ENCODE data around the gene TLR10. TPM values are rescaled to one million over a fixed set of nuclear protein-coding genes. Genes with fewer than 3 reads are reported as not detected.

The TLR10 gene, protein sequence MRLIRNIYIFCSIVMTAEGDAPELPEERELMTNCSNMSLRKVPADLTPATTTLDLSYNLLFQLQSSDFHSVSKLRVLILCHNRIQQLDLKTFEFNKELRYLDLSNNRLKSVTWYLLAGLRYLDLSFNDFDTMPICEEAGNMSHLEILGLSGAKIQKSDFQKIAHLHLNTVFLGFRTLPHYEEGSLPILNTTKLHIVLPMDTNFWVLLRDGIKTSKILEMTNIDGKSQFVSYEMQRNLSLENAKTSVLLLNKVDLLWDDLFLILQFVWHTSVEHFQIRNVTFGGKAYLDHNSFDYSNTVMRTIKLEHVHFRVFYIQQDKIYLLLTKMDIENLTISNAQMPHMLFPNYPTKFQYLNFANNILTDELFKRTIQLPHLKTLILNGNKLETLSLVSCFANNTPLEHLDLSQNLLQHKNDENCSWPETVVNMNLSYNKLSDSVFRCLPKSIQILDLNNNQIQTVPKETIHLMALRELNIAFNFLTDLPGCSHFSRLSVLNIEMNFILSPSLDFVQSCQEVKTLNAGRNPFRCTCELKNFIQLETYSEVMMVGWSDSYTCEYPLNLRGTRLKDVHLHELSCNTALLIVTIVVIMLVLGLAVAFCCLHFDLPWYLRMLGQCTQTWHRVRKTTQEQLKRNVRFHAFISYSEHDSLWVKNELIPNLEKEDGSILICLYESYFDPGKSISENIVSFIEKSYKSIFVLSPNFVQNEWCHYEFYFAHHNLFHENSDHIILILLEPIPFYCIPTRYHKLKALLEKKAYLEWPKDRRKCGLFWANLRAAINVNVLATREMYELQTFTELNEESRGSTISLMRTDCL
- total RNA-seq: not detected in 2 replicates
- long read RNA-seq: 0 reads

DNA sequence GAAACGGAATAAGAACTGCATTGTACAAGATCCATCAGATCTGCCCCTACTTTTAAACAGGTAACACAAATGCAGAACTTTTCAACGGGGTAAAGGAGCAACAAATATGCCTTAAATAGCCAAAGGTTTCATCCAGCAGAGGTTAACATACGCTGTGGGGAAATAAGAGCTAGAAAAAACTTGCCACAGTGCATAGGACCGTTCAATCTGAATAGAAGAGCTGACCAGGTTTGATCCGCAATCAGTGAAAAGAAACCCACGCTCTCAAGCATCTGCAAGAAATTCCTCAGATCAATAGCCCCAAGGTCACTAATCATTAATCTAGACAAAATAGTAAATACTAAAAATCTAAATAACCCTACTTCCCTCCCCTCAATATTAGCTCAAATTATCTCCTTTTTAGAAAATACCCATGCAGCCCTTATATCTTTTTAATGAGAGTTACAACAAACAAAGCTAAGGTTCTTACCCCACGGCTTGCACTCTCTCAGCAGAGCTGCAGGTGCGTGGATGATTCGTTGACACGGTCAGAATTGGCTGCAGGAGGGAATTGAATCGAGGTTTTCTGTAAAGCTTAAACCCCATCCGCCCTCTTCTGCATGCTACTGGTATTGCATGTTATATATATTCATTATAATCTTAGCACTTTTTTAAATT lies at the start of gene TLR10:
TSS of gene TLR10 (minus strand) at position 539 of the 657 bp plus-strand sequence. CDS start 7,400 bp downstream, outside the sequence.
- Mint-ChIP-seq H3K27me3 (ENCODE audit: low read depth) (no peaks in the 10 kb centered on the region), H3K4me3 (no peak within 1 kb of the TSS), H3K36me3 (ENCODE audit: low read depth) (no peaks in the 10 kb centered on the region), H3K27ac (ENCODE audit: unreplicated experiment) (no peak within 1 kb of the TSS), H3K4me1 (peaks cover 3% of the 10 kb centered on the region), H3K9me3 (no peaks in the 10 kb centered on the region)
- TF ChIP-seq, protein P1, sequence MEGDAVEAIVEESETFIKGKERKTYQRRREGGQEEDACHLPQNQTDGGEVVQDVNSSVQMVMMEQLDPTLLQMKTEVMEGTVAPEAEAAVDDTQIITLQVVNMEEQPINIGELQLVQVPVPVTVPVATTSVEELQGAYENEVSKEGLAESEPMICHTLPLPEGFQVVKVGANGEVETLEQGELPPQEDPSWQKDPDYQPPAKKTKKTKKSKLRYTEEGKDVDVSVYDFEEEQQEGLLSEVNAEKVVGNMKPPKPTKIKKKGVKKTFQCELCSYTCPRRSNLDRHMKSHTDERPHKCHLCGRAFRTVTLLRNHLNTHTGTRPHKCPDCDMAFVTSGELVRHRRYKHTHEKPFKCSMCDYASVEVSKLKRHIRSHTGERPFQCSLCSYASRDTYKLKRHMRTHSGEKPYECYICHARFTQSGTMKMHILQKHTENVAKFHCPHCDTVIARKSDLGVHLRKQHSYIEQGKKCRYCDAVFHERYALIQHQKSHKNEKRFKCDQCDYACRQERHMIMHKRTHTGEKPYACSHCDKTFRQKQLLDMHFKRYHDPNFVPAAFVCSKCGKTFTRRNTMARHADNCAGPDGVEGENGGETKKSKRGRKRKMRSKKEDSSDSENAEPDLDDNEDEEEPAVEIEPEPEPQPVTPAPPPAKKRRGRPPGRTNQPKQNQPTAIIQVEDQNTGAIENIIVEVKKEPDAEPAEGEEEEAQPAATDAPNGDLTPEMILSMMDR (conservative IDR thresholded peaks at IDR 0.05): peak; percentile 83
- peak; percentile 36 for DNase-seq (ENCODE audit: low read depth, low spot score)

DNA sequence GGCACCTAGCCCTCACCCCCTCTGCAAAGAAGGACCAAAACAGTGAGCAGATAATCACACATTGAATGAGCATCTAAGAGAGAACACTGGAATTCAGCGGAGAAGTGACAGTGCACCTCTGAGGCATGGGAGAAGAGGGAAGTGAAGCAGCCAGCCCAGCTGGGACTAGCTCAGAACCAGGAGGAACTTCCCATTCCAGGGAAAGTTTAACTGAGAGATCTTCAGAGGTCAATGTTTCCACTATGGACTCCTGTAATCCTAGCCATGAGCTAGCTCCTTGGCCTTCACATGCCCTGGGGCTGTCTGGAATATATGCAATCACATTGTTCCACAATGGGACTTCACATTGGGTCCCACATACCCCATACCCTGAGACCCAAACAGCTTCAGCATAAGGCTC lies 49.4 kb upstream of the TLR10 start:
- Mint-ChIP-seq H3K36me3 (ENCODE audit: low read depth) (peaks cover 5% of the 10 kb centered on the region), H3K9me3 (peaks cover 17% of the 10 kb centered on the region), H3K4me3 (no peak overlapping the region), H3K27me3 (ENCODE audit: low read depth) (no peaks in the 10 kb centered on the region), H3K4me1 (no peaks in the 10 kb centered on the region), H3K27ac (ENCODE audit: unreplicated experiment) (no peak overlapping the region)
- DNase-seq (ENCODE audit: low read depth, low spot score): no peak
- TF ChIP-seq, protein P1 (conservative IDR thresholded peaks at IDR 0.05): no peak

DNA sequence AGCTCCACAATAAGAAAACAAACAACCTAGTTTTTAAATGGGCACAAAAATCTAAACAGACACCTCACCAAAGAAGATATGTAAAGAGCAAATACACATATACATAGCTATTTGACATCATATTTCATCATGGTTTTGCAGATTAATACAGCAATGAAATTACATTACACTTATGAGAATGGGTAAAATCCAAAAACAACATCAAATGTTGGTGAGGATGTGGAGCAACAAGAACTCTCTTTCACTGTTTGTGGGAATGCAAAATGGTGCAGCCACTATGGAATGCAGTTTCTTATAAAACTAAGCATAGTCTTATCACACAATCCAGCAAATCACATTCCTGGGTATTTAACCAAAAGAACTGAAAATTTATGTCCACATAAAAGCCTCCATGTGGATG lies 48.9 kb upstream of the TLR10 start:
- H3K9me3 Mint-ChIP-seq: peaks cover 19% of the 10 kb centered on the region
- H3K27ac Mint-ChIP-seq (ENCODE audit: unreplicated experiment): no peak overlapping the region
- DNase-seq (ENCODE audit: low read depth, low spot score): no peak
- TF ChIP-seq, protein P1 (conservative IDR thresholded peaks at IDR 0.05): no peak
- H3K4me1 Mint-ChIP-seq: no peaks in the 10 kb centered on the region
- H3K36me3 Mint-ChIP-seq (ENCODE audit: low read depth): peaks cover 5% of the 10 kb centered on the region
- no peaks in the 10 kb centered on the region for H3K27me3 Mint-ChIP-seq (ENCODE audit: low read depth)
- H3K4me3 Mint-ChIP-seq: no peak overlapping the region

DNA sequence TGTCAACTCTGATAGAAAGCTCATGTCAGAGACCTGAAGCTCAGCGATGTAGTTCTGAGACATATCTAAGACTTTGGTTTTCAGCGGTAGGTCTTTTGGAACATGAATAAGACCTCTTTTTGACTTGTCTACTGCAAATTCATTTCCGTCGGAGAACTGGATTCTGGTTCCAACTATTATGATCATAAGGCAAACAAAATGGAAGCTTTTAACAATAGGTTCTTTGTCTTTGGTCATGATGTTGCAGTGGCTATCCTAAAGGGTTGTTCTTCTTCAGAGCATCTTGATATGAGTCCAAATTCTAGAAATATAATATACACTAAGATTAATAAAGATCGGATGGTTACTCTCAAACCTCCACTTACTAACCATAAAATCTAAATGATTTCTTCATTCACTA lies 46.4 kb upstream of the TLR10 start:
- no peak for DNase-seq (ENCODE audit: low read depth, low spot score)
- Mint-ChIP-seq H3K36me3 (ENCODE audit: low read depth) (peaks cover 5% of the 10 kb centered on the region), H3K4me3 (no peak overlapping the region), H3K27me3 (ENCODE audit: low read depth) (no peaks in the 10 kb centered on the region), H3K4me1 (no peaks in the 10 kb centered on the region), H3K9me3 (peaks cover 13% of the 10 kb centered on the region), H3K27ac (ENCODE audit: unreplicated experiment) (no peak overlapping the region)
- TF ChIP-seq, protein P1 (conservative IDR thresholded peaks at IDR 0.05): no peak

DNA sequence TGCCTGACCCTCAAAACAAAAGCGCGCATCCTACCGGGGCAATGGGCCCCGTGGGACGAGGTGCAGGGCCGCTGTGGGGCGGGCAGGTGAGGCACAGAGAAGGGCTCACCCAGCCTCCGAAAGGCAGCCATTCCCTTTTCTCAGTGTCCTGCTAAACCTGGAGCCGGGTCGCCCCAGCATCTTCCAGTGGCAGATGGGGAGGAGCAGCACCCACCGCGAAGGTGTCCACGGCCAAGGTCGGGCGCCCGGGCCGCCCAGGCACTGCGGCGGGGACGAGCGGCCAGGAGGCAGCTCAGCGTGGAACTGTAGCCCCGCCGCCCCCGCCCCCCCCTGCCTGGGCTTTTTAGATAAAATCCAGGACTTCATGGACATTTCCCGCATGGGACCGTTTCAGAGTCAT lies 41.0 kb upstream of the TLR10 start:
- Mint-ChIP-seq H3K9me3 (peaks cover 11% of the 10 kb centered on the region), H3K4me1 (no peaks in the 10 kb centered on the region), H3K4me3 (no peak overlapping the region), H3K27ac (ENCODE audit: unreplicated experiment) (no peak overlapping the region), H3K36me3 (ENCODE audit: low read depth) (peaks cover 2% of the 10 kb centered on the region), H3K27me3 (ENCODE audit: low read depth) (no peaks in the 10 kb centered on the region)
- DNase-seq (ENCODE audit: low read depth, low spot score): no peak
- TF ChIP-seq, protein P1 (conservative IDR thresholded peaks at IDR 0.05): no peak
